Ascending aorta (tissue), 2 donors: ENCODE data around the gene GSG1. TPM values are rescaled to one million over a fixed set of nuclear protein-coding genes. Genes with fewer than 3 reads are reported as not detected.

Source experiments
- DNase-seq, 2 donors: peaks; one replicate each; pipeline ENCODE4 v3.0.0-alpha.2; 2019; ENCODE audit warnings: low spot score in 2 of 2
- H3K27ac ChIP-seq, 2 donors: fragments of 200-600 bp; sonication (generic); one replicate each; pipeline ENCODE4 v1.5.1; 2016 to 2017; ENCODE audit warnings: mild to moderate bottlenecking in 1 of 2
- H3K27me3 ChIP-seq: fragments of 200-600 bp; sonication (generic); one replicate; pipeline ENCODE4 v1.5.1; 2017
- H3K36me3 ChIP-seq, 2 donors: fragments of 200-600 bp; sonication (generic); one replicate each; pipeline ENCODE4 v1.5.1; 2016
- H3K4me1 ChIP-seq, 2 donors: fragments of 200-600 bp; sonication (generic); one replicate each; pipeline ENCODE4 v1.5.1; 2016 to 2017; ENCODE audit warnings: mild to moderate bottlenecking in 1 of 2
- H3K4me3 ChIP-seq, 2 donors: fragments of 200-600 bp; sonication (generic); one replicate each; pipeline ENCODE4 v1.5.1; 2016 to 2017; ENCODE audit warnings: mild to moderate bottlenecking in 1 of 2
- H3K9me3 ChIP-seq, 2 donors: fragments of 200-600 bp; sonication (generic); one replicate each; pipeline ENCODE4 v1.5.1; 2016
- CTCF ChIP-seq, 3 experiments: fragments of 200-600 bp in 2 of 3; fragments of 450-650 bp in 1 of 3; sonication (generic) in 2 of 3; IDR thresholded peaks; one replicate each; pipeline ENCODE4 v1.5.1; 2016 to 2019; ENCODE audit warnings: antibody characterized with exemption in 3 of 3, mild to moderate bottlenecking in 1 of 3, moderate library complexity in 1 of 3
- intact Hi-C: fragments of 100-400 bp; cut with DNase I; formaldehyde crosslinking; loops from one replicate; pipeline ENCODE4 v1.15.1; 2023
- total RNA-seq: library from RNA; depleted of rRNA; stranded (reverse); fragments of >200 nt; gene quantifications from one replicate; pipeline ENCODE4 v1.1.0, GENCODE V29; 2016

The GSG1 gene
- total RNA-seq, 1 donor from 2014 or later, result not detected

- no peak overlapping the region for H3K4me3 ChIP-seq
- DNase-seq, result no peak
- H3K36me3 ChIP-seq, result no peaks in the 10 kb centered on the region
- no peak for TF ChIP-seq CTCF (IDR thresholded peaks at IDR 0.05)
- H3K27me3 ChIP-seq, result no peaks in the 10 kb centered on the region
- intact Hi-C loops, result no loop called here
- H3K4me1 ChIP-seq, result no peaks in the 10 kb centered on the region
- H3K9me3 ChIP-seq, result no peaks in the 10 kb centered on the region
- no peak overlapping the region for H3K27ac ChIP-seq
Observed at GRCh38 chr12:13141686-13142085, 38.2 kb upstream of the GSG1 start.

- H3K4me1 ChIP-seq, result no peaks in the 10 kb centered on the region
- no peaks in the 10 kb centered on the region for H3K36me3 ChIP-seq
- H3K27ac ChIP-seq, result no peak overlapping the region
- H3K27me3 ChIP-seq, result no peaks in the 10 kb centered on the region
- DNase-seq, result peak in 1 of 2 donors; percentile 85
- H3K9me3 ChIP-seq, result no peaks in the 10 kb centered on the region
- TF ChIP-seq CTCF (IDR thresholded peaks at IDR 0.05), result no peak
- H3K4me3 ChIP-seq, result no peak overlapping the region
- intact Hi-C loops, result no loop called here
Observed at GRCh38 chr12:13135371-13136178, 32.1 kb upstream of the GSG1 start.

DNA sequence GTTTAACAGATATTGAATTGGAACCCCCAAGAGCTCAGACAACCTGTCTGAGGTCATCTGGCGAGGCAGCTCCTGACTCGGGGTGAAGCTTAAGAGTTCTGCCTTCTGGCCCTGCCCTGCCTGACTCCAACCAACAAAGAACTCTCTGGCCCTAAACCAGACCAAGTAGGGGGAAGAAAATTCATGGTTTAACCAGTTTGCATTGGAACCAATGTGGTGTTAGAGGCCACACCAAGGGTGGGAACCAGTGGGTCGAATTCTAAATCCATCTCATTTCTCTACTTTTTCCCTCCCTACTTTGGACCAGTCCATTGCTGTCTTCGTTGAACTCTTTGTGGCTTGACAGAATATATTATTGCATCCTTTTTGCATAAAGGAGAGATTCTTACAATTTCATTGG is 30.4 kb upstream of the GSG1 start:
- no peak for DNase-seq
- TF ChIP-seq CTCF (IDR thresholded peaks at IDR 0.05), result no peak
- intact Hi-C loops, result no loop called here
- no peaks in the 10 kb centered on the region for H3K27me3 ChIP-seq
- H3K4me1 ChIP-seq, result no peaks in the 10 kb centered on the region
- H3K9me3 ChIP-seq, result no peaks in the 10 kb centered on the region
- H3K36me3 ChIP-seq, result no peaks in the 10 kb centered on the region
- no peak overlapping the region for H3K4me3 ChIP-seq
- no peak overlapping the region for H3K27ac ChIP-seq

DNA sequence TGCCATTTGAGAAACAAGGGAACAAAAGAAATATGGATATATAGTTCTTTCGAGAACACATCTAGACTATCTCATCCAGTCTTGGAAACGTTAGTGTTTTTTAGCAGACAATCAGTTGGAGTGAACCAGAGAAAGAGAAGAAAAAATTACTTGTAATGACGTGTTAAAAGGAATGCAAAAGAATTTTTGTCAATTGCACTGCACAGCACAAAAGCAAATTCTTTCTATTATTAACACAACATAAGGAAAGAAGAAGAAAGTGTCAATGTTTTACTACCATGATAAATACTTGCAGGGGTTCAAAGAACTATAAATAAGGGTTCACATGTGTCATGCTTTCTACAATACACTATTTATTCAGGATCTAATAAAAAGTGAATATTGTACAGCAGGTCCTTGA is 27.5 kb upstream of the GSG1 start:
- no peak for DNase-seq

DNA sequence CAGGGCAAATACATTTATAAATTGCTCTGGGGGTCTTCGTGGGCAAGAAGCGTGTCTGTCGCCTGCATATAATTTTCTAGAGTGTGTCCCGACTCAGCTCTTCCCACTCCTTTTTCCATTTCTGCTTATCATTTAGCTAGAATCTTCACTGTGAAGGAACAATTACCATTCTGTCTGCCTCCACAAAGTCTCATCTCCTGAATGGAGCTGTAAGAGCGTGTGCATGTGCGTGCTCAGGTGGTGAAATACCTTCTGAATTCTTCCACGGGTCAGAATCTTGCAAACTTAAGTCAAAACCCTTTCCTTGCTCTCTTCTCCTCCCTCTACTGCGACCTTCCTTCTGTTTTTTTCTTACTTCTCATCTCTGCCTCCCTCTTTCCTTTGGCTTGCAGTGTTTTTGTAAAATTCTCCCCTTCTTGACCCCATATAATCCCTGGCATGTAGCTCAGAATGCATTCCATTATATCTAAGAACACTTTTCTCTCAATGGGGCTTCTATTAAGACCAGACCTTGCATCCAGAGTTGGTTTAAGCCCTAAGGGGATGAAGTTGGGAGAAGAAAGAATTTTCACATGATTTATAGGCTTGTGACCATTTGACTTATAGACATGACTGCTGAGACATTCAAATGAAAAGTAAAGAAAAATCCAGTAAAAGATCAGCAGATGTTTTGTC is 25.0 kb upstream of the GSG1 start:
- H3K36me3 ChIP-seq, result no peaks in the 10 kb centered on the region
- H3K9me3 ChIP-seq, result no peaks in the 10 kb centered on the region
- H3K27me3 ChIP-seq, result no peaks in the 10 kb centered on the region
- no peak for TF ChIP-seq CTCF (IDR thresholded peaks at IDR 0.05)
- no peak overlapping the region for H3K27ac ChIP-seq
- no peaks in the 10 kb centered on the region for H3K4me1 ChIP-seq
- no peak overlapping the region for H3K4me3 ChIP-seq
- no peak for DNase-seq
- intact Hi-C loops, result no loop called here

More for the DNA sequence above, 27.5 kb upstream of the GSG1 start:
- no peaks in the 10 kb centered on the region for H3K4me1 ChIP-seq
- no peak overlapping the region for H3K4me3 ChIP-seq
- H3K9me3 ChIP-seq, result no peaks in the 10 kb centered on the region
- no peak overlapping the region for H3K27ac ChIP-seq
- no peaks in the 10 kb centered on the region for H3K27me3 ChIP-seq
- intact Hi-C loops, result no loop called here
- no peak for TF ChIP-seq CTCF (IDR thresholded peaks at IDR 0.05)
- no peaks in the 10 kb centered on the region for H3K36me3 ChIP-seq
